Central memory CD8-positive, alpha-beta T cell (primary cell): ENCODE measurements around the gene LCE1F.

ENCODE experiments used
- ATAC-seq: fragments of 150-1000 bp; cut with Tn5 transposase; replicated peaks from 2 replicates; pipeline ENCODE4 v1.10.0; 2022; ENCODE audit warnings: mild to moderate bottlenecking, moderate FRiP score, moderate number of reproducible peaks; ENCODE audit not compliant: poor library complexity, severe bottlenecking; ENCODE audit errors: extremely low read depth
- DNase-seq, 2 donors: peaks; one replicate each; pipeline ENCODE4 v3.0.0; 2021; ENCODE audit warnings: low spot score in 2 of 2
- H3K27ac Mint-ChIP-seq: one replicate; pipeline ENCODE4 v1.8.0; 2022; ENCODE audit warnings: low read depth, mild to moderate bottlenecking, moderate library complexity, mixed read lengths
- H3K27me3 Mint-ChIP-seq: one replicate; pipeline ENCODE4 v1.8.0; 2022; ENCODE audit warnings: mixed read lengths
- H3K36me3 Mint-ChIP-seq: one replicate; pipeline ENCODE4 v1.8.0; 2022; ENCODE audit warnings: mild to moderate bottlenecking, moderate library complexity, mixed read lengths; ENCODE audit not compliant: insufficient read depth
- H3K4me1 Mint-ChIP-seq: one replicate; pipeline ENCODE4 v1.8.0; 2022; ENCODE audit warnings: mixed read lengths
- H3K4me3 Mint-ChIP-seq: one replicate; pipeline ENCODE4 v1.8.0; 2022; ENCODE audit warnings: mild to moderate bottlenecking, moderate library complexity, mixed read lengths
- H3K9me3 Mint-ChIP-seq: one replicate; pipeline ENCODE4 v1.8.0; 2022; ENCODE audit warnings: mixed read lengths

The LCE1F gene

GRCh38 chr1:152795686-152796085, 20.7 kb downstream of the LCE1F start:
- H3K36me3 Mint-ChIP-seq, result no peaks in the 10 kb centered on the region
- no peak overlapping the region for H3K27ac Mint-ChIP-seq
- H3K27me3 Mint-ChIP-seq, result peaks cover 26% of the 10 kb centered on the region
- H3K9me3 Mint-ChIP-seq, result no peaks in the 10 kb centered on the region
- H3K4me1 Mint-ChIP-seq, result no peaks in the 10 kb centered on the region
- no peak for DNase-seq
- ATAC-seq, result no peak
- no peak overlapping the region for H3K4me3 Mint-ChIP-seq

GRCh38 chr1:152796421-152796820, 21.5 kb downstream of the LCE1F start, which contains the start of gene LCE1D:
Gene LCE1D, plus strand, starts transcription at chr1:152796721. Its CDS starts 1,074 bp downstream, at chr1:152797795.
- ATAC-seq (no peak), DNase-seq (no peak)
- Mint-ChIP-seq H3K36me3 (no peaks in the 10 kb centered on the region), H3K4me3 (no peak within 1 kb of the TSS), H3K9me3 (no peaks in the 10 kb centered on the region), H3K27ac (no peak within 1 kb of the TSS), H3K27me3 (peaks cover 33% of the 10 kb centered on the region), H3K4me1 (no peaks in the 10 kb centered on the region)

GRCh38 chr1:152801333-152801732, 26.4 kb downstream of the LCE1F start:
- no peaks in the 10 kb centered on the region for H3K36me3 Mint-ChIP-seq
- ATAC-seq (no peak), DNase-seq (no peak)
- H3K4me1 Mint-ChIP-seq, result no peaks in the 10 kb centered on the region
- H3K27ac Mint-ChIP-seq, result no peak overlapping the region
- H3K9me3 Mint-ChIP-seq, result no peaks in the 10 kb centered on the region
- no peak overlapping the region for H3K4me3 Mint-ChIP-seq
- peaks cover 50% of the 10 kb centered on the region for H3K27me3 Mint-ChIP-seq

- Mint-ChIP-seq H3K27me3 (peaks cover 68% of the 10 kb centered on the region), H3K27ac (no peak within 1 kb of the TSS), H3K9me3 (no peaks in the 10 kb centered on the region), H3K4me1 (no peaks in the 10 kb centered on the region), H3K36me3 (no peaks in the 10 kb centered on the region), H3K4me3 (no peak within 1 kb of the TSS)
- ATAC-seq, result no peak
- no peak for DNase-seq
These were observed 31.6 kb downstream of the LCE1F start, which contains the start of gene LCE1C for GRCh38 chr1:152806576-152806975. Gene LCE1C, minus strand, starts transcription at chr1:152806651. Its CDS starts 1,173 bp downstream, at chr1:152805478.

GRCh38 chr1:152811050-152811449, 36.1 kb downstream of the LCE1F start:
- Mint-ChIP-seq H3K4me1 (no peaks in the 10 kb centered on the region), H3K36me3 (no peaks in the 10 kb centered on the region), H3K27ac (no peak overlapping the region), H3K4me3 (no peak overlapping the region), H3K27me3 (peaks cover 68% of the 10 kb centered on the region), H3K9me3 (no peaks in the 10 kb centered on the region)
- DNase-seq, result no peak
- ATAC-seq, result no peak

- no peak within 1 kb of the TSS for H3K4me3 Mint-ChIP-seq
- peaks cover 67% of the 10 kb centered on the region for H3K27me3 Mint-ChIP-seq
- no peaks in the 10 kb centered on the region for H3K36me3 Mint-ChIP-seq
- ATAC-seq (no peak), DNase-seq (no peak)
- no peaks in the 10 kb centered on the region for H3K4me1 Mint-ChIP-seq
- no peak within 1 kb of the TSS for H3K27ac Mint-ChIP-seq
- no peaks in the 10 kb centered on the region for H3K9me3 Mint-ChIP-seq
These were observed 36.7 kb downstream of the LCE1F start, which contains the start of gene LCE1B for GRCh38 chr1:152811671-152812070. Gene LCE1B, plus strand, starts transcription at chr1:152811971. Its CDS starts 476 bp downstream, at chr1:152812447.

- Mint-ChIP-seq H3K9me3 (no peaks in the 10 kb centered on the region), H3K4me3 (no peak overlapping the region), H3K27ac (no peak overlapping the region), H3K27me3 (peaks cover 28% of the 10 kb centered on the region), H3K4me1 (no peaks in the 10 kb centered on the region), H3K36me3 (no peaks in the 10 kb centered on the region)
- DNase-seq (no peak), ATAC-seq (no peak)
These were observed 42.4 kb downstream of the LCE1F start for GRCh38 chr1:152817309-152817708.

GRCh38 chr1:152823294-152823693, 48.4 kb downstream of the LCE1F start:
- Mint-ChIP-seq H3K4me3 (no peak overlapping the region), H3K36me3 (no peaks in the 10 kb centered on the region), H3K4me1 (no peaks in the 10 kb centered on the region), H3K27me3 (peaks cover 28% of the 10 kb centered on the region), H3K27ac (no peak overlapping the region), H3K9me3 (no peaks in the 10 kb centered on the region)
- DNase-seq, result no peak
- no peak for ATAC-seq

GRCh38 chr1:152824964-152825363, 50.0 kb downstream of the LCE1F start:
- H3K36me3 Mint-ChIP-seq, result no peaks in the 10 kb centered on the region
- no peaks in the 10 kb centered on the region for H3K4me1 Mint-ChIP-seq
- H3K9me3 Mint-ChIP-seq, result no peaks in the 10 kb centered on the region
- H3K4me3 Mint-ChIP-seq, result no peak overlapping the region
- DNase-seq (no peak), ATAC-seq (no peak)
- peaks cover 44% of the 10 kb centered on the region for H3K27me3 Mint-ChIP-seq
- H3K27ac Mint-ChIP-seq, result no peak overlapping the region
